T-cell (primary cell): ENCODE data around the gene WNK2. TPM values are rescaled to one million over a fixed set of nuclear protein-coding genes. Genes with fewer than 3 reads are reported as not detected.
A peak's percentile ranks its signal among the peaks of the same experiment; 100 is the strongest.

Experiments
- ATAC-seq, 4 experiments: fragments of 200-7000 bp in 3 of 4; fragments of 150-1000 bp in 1 of 4; cut with Tn5 transposase; replicated peaks in 1 of 4; 1 replicate in 3 of 4; 2 replicates in 1 of 4; pipeline ENCODE4 v1.10.0; 2021; ENCODE audit warnings: moderate library complexity in 3 of 4, mild to moderate bottlenecking in 2 of 4, moderate number of reproducible peaks in 1 of 4
- CTCF ChIA-PET, 2 donors: fragments of 300-600 bp; sonication (Branson Sonifier 250); formaldehyde crosslinking; loops; one replicate each; lab custom pipeline; 2022; ENCODE audit warnings: antibody characterized with exemption in 2 of 2; lab: Charles Lee
- POLR2A ChIA-PET, 2 donors: fragments of 300-600 bp; sonication (Branson Sonifier 250); formaldehyde crosslinking; loops; one replicate each; lab custom pipeline; 2022; ENCODE audit warnings: antibody characterized with exemption in 2 of 2; lab: Charles Lee
- DNase-seq, 35 experiments: peaks; one replicate each; pipeline versions ENCODE4 v3.0.0 to v3.0.0-alpha.2; 2013 to 2023
- H3K27ac ChIP-seq: one replicate; pipeline ENCODE4 v1.5.1; 2013; ENCODE audit warnings: low read length
- H3K27me3 ChIP-seq, 2 experiments: replicated peaks in 1 of 2; 1 replicate in 1 of 2; 2 replicates in 1 of 2; pipeline versions ENCODE4 v1.6.1 to v1.7.0; 2013; ENCODE audit warnings: low read length in 1 of 2, mixed read lengths in 1 of 2; ENCODE audit not compliant: control insufficient read depth in 2 of 2, insufficient read depth in 2 of 2; ENCODE audit errors: extremely low read depth in 1 of 2
- H3K36me3 ChIP-seq, 2 donors: 1 replicate in 1 of 2; 2 replicates in 1 of 2; pipeline versions ENCODE4 v1.6.1 to v1.7.0; 2013; ENCODE audit warnings: low read length in 1 of 2; ENCODE audit not compliant: control insufficient read depth in 2 of 2, insufficient read depth in 1 of 2; ENCODE audit errors: extremely low read depth in 1 of 2
- H3K4me1 ChIP-seq, 2 experiments: 1 replicate in 1 of 2; 2 replicates in 1 of 2; pipeline versions ENCODE4 v1.6.1 to v1.7.0; 2013; ENCODE audit warnings: low read length in 2 of 2, mixed read lengths in 1 of 2; ENCODE audit not compliant: insufficient read depth in 2 of 2, control insufficient read depth in 1 of 2; ENCODE audit errors: extremely low read depth in 1 of 2
- H3K4me3 ChIP-seq, 2 donors: 1 replicate in 1 of 2; 2 replicates in 1 of 2; pipeline versions ENCODE4 v1.5.1 to v1.7.0; 2013; ENCODE audit warnings: mild to moderate bottlenecking in 2 of 2, low read length in 1 of 2, moderate library complexity in 1 of 2; ENCODE audit not compliant: control insufficient read depth in 1 of 2; ENCODE audit errors: extremely low read depth in 1 of 2
- H3K9me3 ChIP-seq: 2 replicates; pipeline ENCODE4 v1.7.0; 2013
- H3K27ac Mint-ChIP-seq, 2 donors: one replicate each; pipeline ENCODE4 v1.8.0; 2020 to 2021; ENCODE audit warnings: mild to moderate bottlenecking in 2 of 2, mixed read lengths in 2 of 2
- H3K27me3 Mint-ChIP-seq, 2 donors: one replicate each; pipeline ENCODE4 v1.8.0; 2021 to 2022; ENCODE audit warnings: mixed read lengths in 2 of 2
- H3K36me3 Mint-ChIP-seq: one replicate; pipeline ENCODE4 v1.8.0; 2021; ENCODE audit warnings: mixed read lengths
- H3K4me1 Mint-ChIP-seq, 3 donors: one replicate each; pipeline ENCODE4 v1.8.0; 2020 to 2022; ENCODE audit warnings: mixed read lengths in 3 of 3, mild to moderate bottlenecking in 1 of 3
- H3K4me3 Mint-ChIP-seq, 3 donors: one replicate each; pipeline ENCODE4 v1.8.0; 2020 to 2022; ENCODE audit warnings: mild to moderate bottlenecking in 3 of 3, mixed read lengths in 3 of 3, moderate library complexity in 3 of 3
- H3K9me3 Mint-ChIP-seq, 3 donors: one replicate each; pipeline ENCODE4 v1.8.0; 2020 to 2022; ENCODE audit warnings: mixed read lengths in 3 of 3
- WGBS: methylation state at CpG from one replicate; pipeline ENCODE4 v1.1.5; 2013; ENCODE audit warnings: missing lambda C conversion rate; ENCODE audit not compliant: insufficient coverage; 5-methylcytosine and 5-hydroxymethylcytosine counted together
- total RNA-seq, 35 experiments: library from RNA in 6 of 35; stranded (reverse) in 6 of 35; fragments of 120-200 nt in 1 of 35; gene quantifications; one replicate each; pipeline versions ENCODE4 v1.2.1 to v1.2.4 and lab custom pipeline; 2013 to 2026

The WNK2 gene
- total RNA-seq, 5 donors from 2014 or later (not counting 1 experiment from before 2014, with no cell fraction given), result 0.12 to 0.95 (median 0.48) TPM

DNA sequence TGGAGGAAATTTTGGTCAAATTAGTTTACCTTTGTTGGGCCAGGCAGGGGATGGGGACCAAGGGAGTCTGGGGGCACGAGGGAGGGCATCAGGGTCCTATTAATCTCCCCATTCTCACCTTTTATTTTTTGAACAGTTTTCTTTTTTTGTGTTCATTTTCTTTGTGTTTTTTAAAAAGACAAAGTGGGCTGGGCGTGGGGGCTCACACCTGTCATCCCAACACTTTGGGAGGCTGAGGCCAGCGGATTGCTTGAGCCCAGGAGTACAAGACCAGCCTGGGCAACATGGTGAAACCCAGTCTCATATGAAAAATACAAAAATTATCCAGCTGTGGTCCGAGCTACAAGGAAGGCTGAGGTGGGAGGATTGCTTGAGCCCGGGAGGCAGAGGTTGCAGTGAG is 103.7 kb downstream of the WNK2 start:
- ChIA-PET CTCF (no interaction called here), POLR2A (no interaction called here)
- no peak overlapping the region for H3K27ac Mint-ChIP-seq

DNA sequence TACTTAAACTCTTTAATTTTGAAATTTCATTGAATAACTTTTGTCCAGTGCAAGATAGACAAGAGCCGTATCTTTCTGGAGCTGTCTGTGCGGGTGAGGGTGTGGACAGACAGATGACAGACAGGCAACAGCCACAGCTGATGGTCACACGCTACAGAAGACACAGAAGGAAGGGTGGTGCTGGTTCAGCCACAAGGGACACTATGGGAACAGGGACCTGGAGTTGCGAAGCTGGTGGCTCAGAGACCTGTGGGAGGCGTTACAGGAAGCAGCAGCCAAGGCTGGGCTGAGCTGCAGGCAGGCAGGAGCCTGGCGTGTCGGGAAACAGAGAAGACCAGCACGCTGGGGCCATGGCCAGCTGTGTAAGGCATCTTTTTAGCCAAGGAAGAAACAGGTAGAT is 104.4 kb downstream of the WNK2 start:
- Mint-ChIP-seq H3K4me3 (no peak overlapping the region), H3K27ac (no peak overlapping the region), H3K36me3 (no peaks in the 10 kb centered on the region), H3K9me3 (peaks cover 0 to 8% (median 0%) of the 10 kb centered on the region in 3 donors), H3K27me3 (peaks cover 0 to 15% of the 10 kb centered on the region in 2 donors), H3K4me1 (peaks cover 2 to 5% (median 3%) of the 10 kb centered on the region in 3 donors)
- ATAC-seq, result no peak
- H3K36me3 ChIP-seq, result no peaks in the 10 kb centered on the region
- no peaks in the 10 kb centered on the region for H3K4me1 ChIP-seq
- CTCF ChIA-PET, result no interaction called here
- H3K9me3 ChIP-seq, result no peaks in the 10 kb centered on the region
- peaks cover 0 to 32% of the 10 kb centered on the region in 2 experiments for H3K27me3 ChIP-seq
- no peak for DNase-seq
- WGBS, result 77% methylated on average over 6 of the region's 8 CpGs
- no peak overlapping the region for H3K4me3 ChIP-seq
- H3K27ac ChIP-seq, result no peak overlapping the region
- POLR2A ChIA-PET, result no interaction called here

More for the DNA sequence above, 103.7 kb downstream of the WNK2 start:
- Histone ChIP-seq H3K4me3 (no peak overlapping the region), H3K9me3 (no peaks in the 10 kb centered on the region), H3K27ac (no peak overlapping the region), H3K4me1 (no peaks in the 10 kb centered on the region), H3K27me3 (peaks cover 0 to 32% of the 10 kb centered on the region in 2 experiments), H3K36me3 (no peaks in the 10 kb centered on the region)
- peaks cover 0 to 8% (median 0%) of the 10 kb centered on the region in 3 donors for H3K9me3 Mint-ChIP-seq
- ATAC-seq (no peak), DNase-seq (no peak)
- WGBS, result 100% methylated on average over 1 of the region's 5 CpGs
- no peaks in the 10 kb centered on the region for H3K36me3 Mint-ChIP-seq
- peaks cover 2 to 5% (median 3%) of the 10 kb centered on the region in 3 donors for H3K4me1 Mint-ChIP-seq
- no peak overlapping the region for H3K4me3 Mint-ChIP-seq
- peaks cover 0 to 17% of the 10 kb centered on the region in 2 donors for H3K27me3 Mint-ChIP-seq

GRCh38 chr9:93288891-93289883 is 105.2 kb downstream of the WNK2 start:
- Mint-ChIP-seq H3K4me3 (no peak overlapping the region), H3K27me3 (peaks cover 0 to 17% of the 10 kb centered on the region in 2 donors), H3K4me1 (peaks cover 2 to 5% (median 5%) of the 10 kb centered on the region in 3 donors), H3K27ac (no peak overlapping the region), H3K36me3 (no peaks in the 10 kb centered on the region), H3K9me3 (peaks cover 0 to 1% (median 0%) of the 10 kb centered on the region in 3 donors)
- Histone ChIP-seq H3K36me3 (no peaks in the 10 kb centered on the region), H3K27me3 (peaks cover 0 to 38% of the 10 kb centered on the region in 2 experiments), H3K4me1 (no peaks in the 10 kb centered on the region), H3K9me3 (no peaks in the 10 kb centered on the region), H3K27ac (no peak overlapping the region), H3K4me3 (no peak overlapping the region)
- WGBS, result 84% methylated on average over 29 of the region's 32 CpGs
- peak in 1 of 35 experiments; percentile 12 for DNase-seq
- CTCF ChIA-PET, result no interaction called here
- ATAC-seq, result no peak
- POLR2A ChIA-PET, result interaction anchor here in 1 of 2 donors (0.6 kb wide), 2 partner anchors 154 to 201 kb away, joined by 4 read pairs; no protein-coding TSS in a partner anchor

DNA sequence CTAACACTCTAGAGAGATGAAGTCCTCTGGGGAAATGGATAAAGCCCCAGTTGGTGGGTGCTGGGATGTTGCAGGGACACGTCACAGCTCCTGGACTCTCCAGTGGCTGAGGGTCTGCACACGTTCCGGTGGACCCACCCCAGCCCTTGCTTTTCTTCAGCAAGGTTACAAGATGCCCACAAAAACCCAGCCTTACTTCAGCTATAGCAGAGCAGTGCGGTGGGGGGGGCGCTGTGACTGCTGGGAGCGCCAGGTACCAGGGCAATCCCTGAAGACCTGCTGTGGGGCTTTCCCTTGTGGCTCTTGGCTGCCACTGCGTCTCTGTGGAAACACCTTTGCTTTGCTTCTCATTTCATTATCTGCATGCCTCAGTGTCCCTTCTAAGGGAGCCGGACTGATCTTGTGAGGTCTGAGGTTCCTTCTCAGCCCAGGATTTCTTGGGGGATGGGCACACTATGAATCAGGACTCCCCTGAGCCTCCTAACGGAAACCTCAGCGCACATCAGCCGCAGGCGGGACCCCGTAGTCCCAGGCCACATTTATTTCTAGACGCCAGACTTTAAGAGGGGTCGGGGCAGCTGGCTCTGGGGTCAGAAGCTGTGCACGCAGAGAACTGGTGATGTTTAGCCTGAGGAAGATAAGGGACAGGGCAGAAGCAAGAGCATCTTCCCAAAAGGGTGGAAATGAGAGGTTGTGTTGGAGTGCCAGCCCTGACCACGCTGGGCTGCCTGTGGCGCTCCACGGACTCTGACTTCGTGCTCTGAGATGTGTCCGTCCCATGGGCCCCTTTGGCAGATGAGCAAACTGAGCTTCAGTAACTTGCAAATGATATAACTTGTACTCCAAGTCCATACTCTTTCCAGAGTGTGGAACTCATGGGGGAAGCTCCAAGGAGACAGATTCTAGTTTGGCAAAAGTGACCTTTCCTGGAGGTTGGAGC is 106.8 kb downstream of the WNK2 start:
- Histone ChIP-seq H3K27me3 (peaks cover 0 to 45% of the 10 kb centered on the region in 2 experiments), H3K4me3 (no peak overlapping the region), H3K27ac (no peak overlapping the region), H3K4me1 (peaks cover 0 to 4% of the 10 kb centered on the region in 2 experiments), H3K9me3 (no peaks in the 10 kb centered on the region), H3K36me3 (no peaks in the 10 kb centered on the region)
- WGBS, result 86% methylated on average over 14 of the region's 21 CpGs
- POLR2A ChIA-PET, result no interaction called here
- DNase-seq (no peak), ATAC-seq (no peak)
- CTCF ChIA-PET, result interaction anchor here (0.6 to 0.8 kb wide), 2 partner anchors 12 to 306 kb away, joined by 3 read pairs; no protein-coding TSS in a partner anchor
- Mint-ChIP-seq H3K36me3 (no peaks in the 10 kb centered on the region), H3K9me3 (no peaks in the 10 kb centered on the region), H3K4me1 (peaks cover 2 to 12% (median 9%) of the 10 kb centered on the region in 3 donors), H3K4me3 (no peak overlapping the region), H3K27me3 (peaks cover 0 to 20% of the 10 kb centered on the region in 2 donors), H3K27ac (no peak overlapping the region)

GRCh38 chr9:93291536-93292287 is 107.8 kb downstream of the WNK2 start:
- DNase-seq (no peak), ATAC-seq (no peak)
- peaks cover 2 to 14% (median 9%) of the 10 kb centered on the region in 3 donors for H3K4me1 Mint-ChIP-seq
- Histone ChIP-seq H3K27me3 (peaks cover 0 to 45% of the 10 kb centered on the region in 2 experiments), H3K9me3 (no peaks in the 10 kb centered on the region), H3K27ac (no peak overlapping the region), H3K4me1 (peaks cover 0 to 4% of the 10 kb centered on the region in 2 experiments), H3K36me3 (no peaks in the 10 kb centered on the region), H3K4me3 (no peak overlapping the region)
- ChIA-PET POLR2A (no interaction called here), CTCF (interaction anchor here in 1 of 2 donors (0.8 kb wide), 1 partner anchor 11 kb away, joined by 3 read pairs; no protein-coding TSS in a partner anchor)
- no peaks in the 10 kb centered on the region for H3K36me3 Mint-ChIP-seq
- 76% methylated on average over 18 of the region's 19 CpGs for WGBS
- H3K27ac Mint-ChIP-seq, result no peak overlapping the region
- no peak overlapping the region for H3K4me3 Mint-ChIP-seq
- peaks cover 0 to 18% of the 10 kb centered on the region in 2 donors for H3K27me3 Mint-ChIP-seq
- H3K9me3 Mint-ChIP-seq, result no peaks in the 10 kb centered on the region
